Right renal cortex interstitium (tissue), 3 donors: ENCODE results near the gene CALCA. TPM values are rescaled to one million over a fixed set of nuclear protein-coding genes. Genes with fewer than 3 reads are reported as not detected.
"Not testable (repeated sequence)": the region's sequence is repeated elsewhere in the genome, so short reads cannot be mapped to it uniquely, and the experiment has no call there.

Source experiments
- DNase-seq, 3 donors: peaks; one replicate each; pipeline ENCODE4 v3.0.0-alpha.2; 2013; ENCODE audit warnings: low read depth in 3 of 3, low spot score in 2 of 3
- polyA plus RNA-seq, 3 donors: library from polyadenylated mRNA; unstranded; fragments of 120-200 nt; gene quantifications; one replicate each; pipeline ENCODE4 v1.2.1, GENCODE V29; 2013; ENCODE audit not compliant: insufficient read length in 3 of 3

Gene CALCA
- polyA plus RNA-seq: 10 to 100 TPM in 2 of 3 donors, 1 to 10 TPM in 1; 9.7 to 14.4 (median 11.1) TPM

GRCh38 chr11:14971865-14972580, at the start of gene CALCA:
CALCA (minus strand) TSS chr11:14972351; CDS start chr11:14971192, 1,159 bp downstream.
- no peak for DNase-seq

- DNase-seq: no peak
These were observed 44.0 kb upstream of the CALCA start for GRCh38 chr11:15016200-15016599.

GRCh38 chr11:15011776-15012345, 39.7 kb upstream of the CALCA start:
- DNase-seq: no peak

- no peak for DNase-seq
These were observed 38.7 kb upstream of the CALCA start for GRCh38 chr11:15010865-15011264.

GRCh38 chr11:15006139-15006759, 34.1 kb upstream of the CALCA start:
- DNase-seq: no peak

GRCh38 chr11:14988133-14988532, 16.0 kb upstream of the CALCA start:
- DNase-seq: not testable (repeated sequence)

- no peak for DNase-seq
These were observed 9.4 kb upstream of the CALCA start for GRCh38 chr11:14981507-14981906.

- no peak for DNase-seq
These were observed 8.7 kb upstream of the CALCA start for GRCh38 chr11:14980854-14981253.

GRCh38 chr11:14977101-14977880, 5.1 kb upstream of the CALCA start:
- DNase-seq: no peak

- no peak for DNase-seq
These were observed 3.1 kb upstream of the CALCA start for GRCh38 chr11:14975252-14975587.

- no peak for DNase-seq
These were observed 2.5 kb upstream of the CALCA start for GRCh38 chr11:14974515-14975251.

GRCh38 chr11:14973621-14974514, 1.7 kb upstream of the CALCA start:
- no peak for DNase-seq

GRCh38 chr11:14972581-14973495, 687 bp upstream of the CALCA start:
- DNase-seq: no peak

- no peak for DNase-seq
These were observed 2.2 kb downstream of the CALCA start for GRCh38 chr11:14969901-14970323.

- DNase-seq: no peak
These were observed 4.4 kb downstream of the CALCA start for GRCh38 chr11:14967581-14968243.

- DNase-seq: no peak
These were observed 16.0 kb downstream of the CALCA start for GRCh38 chr11:14956111-14956510.

GRCh38 chr11:14954581-14954980, 17.6 kb downstream of the CALCA start:
- no peak for DNase-seq

- no peak for DNase-seq
These were observed 18.2 kb downstream of the CALCA start for GRCh38 chr11:14953904-14954303.
